Mammary epithelial cell (primary cell): ENCODE measurements around the gene SYNGR2.

Experiments
- CTCF ChIP-seq, 2 donors: IDR thresholded peaks in 1 of 2; conservative IDR thresholded peaks in 1 of 2; 2 replicates each; pipeline ENCODE4 v1.5.1; 2011 to 2012; ENCODE audit warnings: inconsistent platforms in 2 of 2, low read length in 2 of 2, mild to moderate bottlenecking in 2 of 2, control low read depth in 1 of 2, low read depth in 1 of 2; ENCODE audit not compliant: insufficient read depth in 1 of 2; ENCODE audit errors: extremely low read depth in 1 of 2
- EZH2 ChIP-seq: IDR thresholded peaks from 2 replicates; pipeline ENCODE4 v1.6.1; 2012; ENCODE audit warnings: low read length, inconsistent platforms, borderline replicate concordance

GRCh38 chr17:78140169-78141051, 28.0 kb upstream of the SYNGR2 start:
- TF ChIP-seq CTCF (conservative IDR thresholded peaks at IDR 0.05 in 1 of 2, IDR thresholded peaks at IDR 0.05 in 1 of 2; ENCODE audit: extremely low read depth in 1 of 2, insufficient read depth in 1 of 2, low read depth in 1 of 2, low read length in 2 of 2), result no peak
- TF ChIP-seq EZH2, result no peak
